ENCODE results near the gene PAPPA2.
A peak's percentile ranks its signal among the peaks of the same experiment; 100 is the strongest.

PAPPA2 gene

GRCh38 chr1:176643536-176643935 lies 180.6 kb downstream of the PAPPA2 start:
- DNase-seq: no peak
- intact Hi-C loops (cut with DNase I): no loop called here

GRCh38 chr1:176648556-176648955 lies 185.6 kb downstream of the PAPPA2 start:
- no peak for DNase-seq
- intact Hi-C loops (cut with DNase I): no loop called here

GRCh38 chr1:176656257-176656995 lies 193.5 kb downstream of the PAPPA2 start:
- intact Hi-C loops (cut with DNase I): no loop called here
- DNase-seq: peak in 7 of 42 donors; percentile 2 to 56 (median 11)

- intact Hi-C loops (cut with DNase I): no loop called here
- no peak for DNase-seq
Observed at GRCh38 chr1:176669782-176670181, 206.8 kb downstream of the PAPPA2 start.

- intact Hi-C loops (cut with DNase I): no loop called here
- no peak for DNase-seq
Observed at GRCh38 chr1:176670853-176671252, 207.9 kb downstream of the PAPPA2 start.

- DNase-seq: no peak
- intact Hi-C loops (cut with DNase I): loop anchor here (10.0 kb wide), 1 partner anchor 128 kb away; no protein-coding TSS in a partner anchor
Observed at GRCh38 chr1:176682830-176683535, 220.0 kb downstream of the PAPPA2 start.

GRCh38 chr1:176691251-176692228 lies 228.6 kb downstream of the PAPPA2 start:
- intact Hi-C loops (cut with DNase I): no loop called here
- peak in 23 of 42 donors; percentile 4 to 75 (median 33) for DNase-seq

GRCh38 chr1:176692431-176692830 lies 229.5 kb downstream of the PAPPA2 start:
- peak in 22 of 42 donors; percentile 1 to 65 (median 20) for DNase-seq
- intact Hi-C loops (cut with DNase I): no loop called here

GRCh38 chr1:176692988-176693696 lies 230.2 kb downstream of the PAPPA2 start:
- intact Hi-C loops (cut with DNase I): no loop called here
- no peak for DNase-seq

- no peak for DNase-seq
- intact Hi-C loops (cut with DNase I): no loop called here
Observed at GRCh38 chr1:176693697-176694329, 230.8 kb downstream of the PAPPA2 start.

GRCh38 chr1:176694713-176695112 lies 231.7 kb downstream of the PAPPA2 start:
- intact Hi-C loops (cut with DNase I): no loop called here

GRCh38 chr1:176696109-176696508 lies 233.1 kb downstream of the PAPPA2 start:
- no peak for DNase-seq
- intact Hi-C loops (cut with DNase I): no loop called here

More at GRCh38 chr1:176694713-176695112, 231.7 kb downstream of the PAPPA2 start:
- DNase-seq: no peak

GRCh38 chr1:176696689-176697088 lies 233.7 kb downstream of the PAPPA2 start:
- DNase-seq: no peak
- intact Hi-C loops (cut with DNase I): no loop called here

GRCh38 chr1:176699821-176700220 lies 236.8 kb downstream of the PAPPA2 start:
- intact Hi-C loops (cut with DNase I): no loop called here
- DNase-seq: no peak

GRCh38 chr1:176701151-176701866 lies 238.3 kb downstream of the PAPPA2 start:
- intact Hi-C loops (cut with DNase I): no loop called here
- no peak for DNase-seq

- intact Hi-C loops (cut with DNase I): no loop called here
- no peak for DNase-seq
Observed at GRCh38 chr1:176702901-176703300, 239.9 kb downstream of the PAPPA2 start.

- no peak for DNase-seq
- intact Hi-C loops (cut with DNase I): no loop called here
Observed at GRCh38 chr1:176705585-176705984, 242.6 kb downstream of the PAPPA2 start.

All from head of caudate nucleus (tissue), 42 donors.